ENCODE results near the gene TSEN54. TPM values are rescaled to one million over a fixed set of nuclear protein-coding genes. Genes with fewer than 3 reads are reported as not detected.
A peak's percentile ranks its signal among the peaks of the same experiment; 100 is the strongest.

The TSEN54 gene
- total RNA-seq, 1 experiment from 2014 or later, result 78.7 TPM

- Histone ChIP-seq H3K27me3 (ENCODE audit: control insufficient read depth, insufficient read depth, low read length) (no peaks in the 10 kb centered on the region), H3K4me1 (ENCODE audit: control insufficient read depth, insufficient read depth, low read length) (peaks cover 83% of the 10 kb centered on the region), H3K27ac (ENCODE audit: low read length) (peak overlapping the region; percentile 78), H3K9me3 (ENCODE audit: control insufficient read depth, insufficient read depth, low read depth, low read length) (no peaks in the 10 kb centered on the region), H3K4me3 (ENCODE audit: low read depth in 2 of 2, low read length in 2 of 2) (no peak overlapping the region), H3K36me3 (ENCODE audit: control insufficient read depth, insufficient read depth, low read length) (no peaks in the 10 kb centered on the region)
- intact Hi-C loops (cut with micrococcal nuclease; ENCODE audit: unreplicated experiment) (no loop called here), in situ Hi-C loops (cut with HindIII; ENCODE audit: low pct_unique_long_range_greater_than_20kb, low sequenced_read_pairs) (no loop called here)
- ChIA-PET CTCF (no interaction called here), POLR2A (no interaction called here)
- no peak for TF ChIP-seq POLR2AphosphoS5 (IDR thresholded peaks at IDR 0.05; ENCODE audit: low read depth, low read length)
- no peak for TF ChIP-seq SIN3A (IDR thresholded peaks at IDR 0.05; ENCODE audit: borderline replicate concordance, insufficient read depth, low read depth, low read length)
- TF ChIP-seq CTCF (IDR thresholded peaks at IDR 0.05), result no peak
- ATAC-seq (peak; percentile 12; the same call in 1 of the 2 replicates), DNase-seq (ENCODE audit: low read depth, low spot score) (no peak)
- BruUV-seq (replicated peaks), result no TSS peak
Measured at GRCh38 chr17:75559958-75560533, 43.7 kb downstream of the TSEN54 start.

- ATAC-seq (peak; percentile 50), DNase-seq (ENCODE audit: low read depth, low spot score) (no peak)
- H3K9me3 ChIP-seq (ENCODE audit: control insufficient read depth, insufficient read depth, low read depth, low read length), result no peaks in the 10 kb centered on the region
- peak overlapping the region; percentile 81 for H3K27ac ChIP-seq (ENCODE audit: low read length)
- ChIA-PET POLR2A (no interaction called here), CTCF (no interaction called here)
- H3K27me3 ChIP-seq (ENCODE audit: control insufficient read depth, insufficient read depth, low read length), result no peaks in the 10 kb centered on the region
- no peak overlapping the region for H3K4me3 ChIP-seq (ENCODE audit: low read depth in 2 of 2, low read length in 2 of 2)
- no TSS peak for BruUV-seq (replicated peaks)
- H3K36me3 ChIP-seq (ENCODE audit: control insufficient read depth, insufficient read depth, low read length), result no peaks in the 10 kb centered on the region
- no peak for TF ChIP-seq TCF7L2 (IDR thresholded peaks at IDR 0.05; ENCODE audit: low read depth, low read length)
- TF ChIP-seq POLR2AphosphoS5 (IDR thresholded peaks at IDR 0.05; ENCODE audit: low read depth, low read length), result peak; percentile 77; the same call in 1 of the 2 replicates
- intact Hi-C loops (cut with micrococcal nuclease; ENCODE audit: unreplicated experiment), result no loop called here
- peaks cover 76% of the 10 kb centered on the region for H3K4me1 ChIP-seq (ENCODE audit: control insufficient read depth, insufficient read depth, low read length)
- in situ Hi-C loops (cut with HindIII; ENCODE audit: low pct_unique_long_range_greater_than_20kb, low sequenced_read_pairs), result no loop called here
Measured at GRCh38 chr17:75561927-75562603, 45.7 kb downstream of the TSEN54 start.

GRCh38 chr17:75563063-75563758 is 46.9 kb downstream of the TSEN54 start:
- DNase-seq (ENCODE audit: low read depth, low spot score), result no peak
- ChIA-PET CTCF (no interaction called here), POLR2A (no interaction called here)
- no TSS peak for BruUV-seq (replicated peaks)
- Histone ChIP-seq H3K36me3 (ENCODE audit: control insufficient read depth, insufficient read depth, low read length) (no peaks in the 10 kb centered on the region), H3K27me3 (ENCODE audit: control insufficient read depth, insufficient read depth, low read length) (no peaks in the 10 kb centered on the region), H3K4me1 (ENCODE audit: control insufficient read depth, insufficient read depth, low read length) (peaks cover 65% of the 10 kb centered on the region), H3K9me3 (ENCODE audit: control insufficient read depth, insufficient read depth, low read depth, low read length) (no peaks in the 10 kb centered on the region), H3K4me3 (ENCODE audit: low read depth in 2 of 2, low read length in 2 of 2) (no peak overlapping the region), H3K27ac (ENCODE audit: low read length) (peak overlapping the region; percentile 81)
- TF ChIP-seq SIN3A (IDR thresholded peaks at IDR 0.05; ENCODE audit: borderline replicate concordance, insufficient read depth, low read depth, low read length), result no peak
- TF ChIP-seq TCF7L2 (IDR thresholded peaks at IDR 0.05; ENCODE audit: low read depth, low read length), result no peak
- TF ChIP-seq CTCF (IDR thresholded peaks at IDR 0.05), result no peak
- no peak for TF ChIP-seq REST (IDR thresholded peaks at IDR 0.05; ENCODE audit: insufficient read depth in 1 of 2, low read depth in 2 of 2, low read length in 1 of 2)
- TF ChIP-seq POLR2AphosphoS5 (IDR thresholded peaks at IDR 0.05; ENCODE audit: low read depth, low read length), result no peak
- no peak for ATAC-seq
- in situ Hi-C loops (cut with HindIII; ENCODE audit: low pct_unique_long_range_greater_than_20kb, low sequenced_read_pairs), result no loop called here
- intact Hi-C loops (cut with micrococcal nuclease; ENCODE audit: unreplicated experiment), result no loop called here

All from Panc1 (cell line).